Activated CD4-positive, alpha-beta T cell treated with anti-CD3 and anti-CD28 coated beads, Interleukin-2, amount 50 U/mL, for 16 hours (primary cell): ENCODE measurements around the gene RNF212.

Source experiments
- DNase-seq: peaks from one replicate; pipeline ENCODE4 v3.0.0-alpha.2; 2020

Gene RNF212

DNA sequence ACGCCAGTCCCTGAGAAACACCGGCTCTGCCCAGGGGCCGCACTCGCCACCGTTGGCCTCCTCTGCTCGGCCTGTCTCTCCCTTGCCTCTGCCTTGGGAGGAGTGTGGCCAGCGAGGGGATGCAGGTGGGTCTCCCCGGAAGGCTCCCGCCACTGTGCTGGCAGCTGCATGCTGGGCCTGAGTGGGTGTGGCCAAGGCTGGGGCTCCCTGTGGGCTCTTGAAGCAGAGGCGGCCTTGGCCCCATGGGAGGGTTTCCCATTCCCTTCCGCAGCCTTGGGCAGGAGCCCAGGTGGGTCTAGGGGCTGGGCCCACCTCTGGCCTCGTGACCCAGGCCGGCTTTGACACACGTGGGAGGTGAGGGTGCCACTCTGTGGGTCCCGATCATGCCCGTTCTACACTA lies 82.8 kb downstream of the RNF212 start:
- no peak for DNase-seq

DNA sequence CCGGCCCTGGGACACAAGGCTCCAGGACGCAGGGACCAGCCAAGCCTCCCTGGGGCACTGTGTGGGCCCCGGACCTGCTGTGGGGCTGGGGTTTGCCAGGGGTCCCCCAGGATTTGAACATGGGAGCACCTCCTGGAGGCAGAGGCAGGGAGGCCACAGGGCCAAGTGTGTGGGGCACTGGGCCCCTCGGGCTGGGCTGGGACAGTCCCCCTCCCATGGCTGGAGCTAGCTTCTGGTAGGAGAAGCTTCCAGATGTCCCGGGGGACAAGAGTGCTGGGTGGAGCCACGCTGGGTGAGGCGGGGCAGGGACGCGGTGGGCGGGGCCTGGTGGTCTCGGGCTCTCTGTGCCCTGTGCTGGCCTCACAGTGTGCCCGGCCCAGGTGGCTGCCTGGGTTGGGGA lies 83.3 kb downstream of the RNF212 start:
- no peak for DNase-seq

- no peak for DNase-seq
Observed at GRCh38 chr4:1029529-1029928, 83.8 kb downstream of the RNF212 start.

DNA sequence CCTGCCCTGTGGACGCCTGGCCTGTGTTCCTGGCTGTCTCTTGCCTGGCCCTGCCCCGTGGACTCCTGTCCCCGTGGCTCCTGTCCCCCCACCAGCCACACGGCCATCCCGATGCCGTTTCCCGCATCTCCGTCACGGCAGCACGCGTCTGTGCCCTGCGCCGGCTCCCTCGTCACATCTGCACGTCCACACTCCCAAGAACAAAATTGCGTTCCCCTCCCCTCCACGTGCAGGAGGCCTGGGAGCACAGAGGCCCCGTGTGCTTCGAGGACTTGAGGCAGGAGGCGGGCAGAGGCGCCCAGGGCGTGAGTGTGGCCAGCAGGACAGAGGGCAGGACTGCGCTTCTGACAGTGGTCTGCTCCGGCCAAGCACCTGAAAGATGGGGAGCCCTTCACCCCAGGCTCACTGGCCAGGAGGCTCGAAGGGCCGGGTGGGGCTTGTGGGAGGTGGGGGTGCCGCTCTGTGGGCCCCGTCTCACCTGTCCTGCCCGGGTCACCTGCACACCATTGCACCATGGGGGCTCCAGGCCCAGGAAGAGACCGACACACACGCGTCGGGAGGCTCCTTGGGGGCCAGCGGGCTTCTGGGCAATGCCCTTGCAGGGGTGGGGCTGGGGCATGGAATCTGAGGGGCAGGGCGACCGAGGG lies 84.7 kb downstream of the RNF212 start:
- DNase-seq = no peak

- no peak for DNase-seq
Observed at GRCh38 chr4:1027915-1028238, 85.5 kb downstream of the RNF212 start.

DNA sequence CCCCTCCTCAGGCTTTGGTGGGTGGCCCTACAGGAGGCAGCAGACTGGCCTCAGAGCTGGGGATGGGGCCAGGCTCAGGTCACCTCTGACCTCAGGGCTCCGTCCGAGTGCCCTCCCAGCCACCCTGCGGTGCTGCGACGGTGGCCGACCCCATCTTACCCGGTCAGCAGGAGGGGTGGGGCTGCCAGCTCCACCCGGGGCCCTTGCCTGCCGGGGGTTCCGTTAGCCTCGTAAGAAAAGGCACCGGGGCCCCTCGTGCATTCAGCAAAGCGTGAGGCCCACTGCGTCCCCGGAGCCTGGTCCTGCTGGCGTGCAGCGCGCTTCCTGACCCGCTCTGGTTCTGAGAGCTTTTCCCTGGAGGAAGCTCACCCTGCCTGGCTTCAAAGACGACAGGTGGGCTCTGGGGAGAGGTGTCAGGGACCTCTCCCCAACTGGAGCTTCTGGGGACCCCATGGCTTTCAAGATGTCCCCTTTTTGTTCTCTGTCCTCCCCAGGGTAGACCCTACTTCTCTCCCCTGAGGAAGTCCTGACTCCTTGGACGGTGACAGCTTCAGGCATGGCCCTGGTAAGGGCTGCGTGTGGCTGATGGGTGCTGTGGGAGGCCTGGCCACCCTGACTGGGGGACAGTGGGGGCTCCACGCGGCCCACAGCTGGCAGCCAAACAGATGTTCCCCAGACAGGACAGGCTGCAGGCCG lies 86.0 kb downstream of the RNF212 start:
- no peak for DNase-seq

DNA sequence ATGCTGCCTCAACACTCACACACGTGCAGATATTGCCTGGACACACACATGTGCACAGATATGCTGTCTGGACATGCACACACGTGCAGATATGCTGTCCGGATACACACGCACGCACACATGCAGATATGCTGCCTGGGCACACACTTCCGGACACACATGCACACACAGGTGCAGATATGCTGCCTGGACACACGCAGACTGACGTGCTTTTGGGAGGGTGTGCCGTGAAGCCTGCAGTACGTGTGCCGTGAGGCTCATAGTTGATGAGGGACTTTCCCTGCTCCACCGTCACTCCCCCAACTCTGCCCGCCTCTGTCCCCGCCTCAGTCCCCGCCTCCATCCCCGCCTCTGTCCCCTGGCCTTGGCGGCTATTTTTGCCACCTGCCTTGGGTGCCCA lies 87.2 kb downstream of the RNF212 start:
- DNase-seq = peak; percentile 34

DNA sequence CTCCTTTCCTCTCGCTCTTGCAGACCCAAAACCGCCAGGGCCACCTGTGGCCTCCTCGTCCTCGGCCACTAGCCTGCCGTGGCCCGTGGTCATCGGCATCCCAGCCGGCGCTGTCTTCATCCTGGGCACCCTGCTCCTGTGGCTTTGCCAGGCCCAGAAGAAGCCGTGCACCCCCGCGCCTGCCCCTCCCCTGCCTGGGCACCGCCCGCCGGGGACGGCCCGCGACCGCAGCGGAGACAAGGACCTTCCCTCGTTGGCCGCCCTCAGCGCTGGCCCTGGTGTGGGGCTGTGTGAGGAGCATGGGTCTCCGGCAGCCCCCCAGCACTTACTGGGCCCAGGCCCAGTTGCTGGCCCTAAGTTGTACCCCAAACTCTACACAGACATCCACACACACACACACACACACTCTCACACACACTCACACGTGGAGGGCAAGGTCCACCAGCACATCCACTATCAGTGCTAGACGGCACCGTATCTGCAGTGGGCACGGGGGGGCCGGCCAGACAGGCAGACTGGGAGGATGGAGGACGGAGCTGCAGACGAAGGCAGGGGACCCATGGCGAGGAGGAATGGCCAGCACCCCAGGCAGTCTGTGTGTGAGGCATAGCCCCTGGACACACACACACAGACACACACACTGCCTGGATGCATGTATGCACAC lies 88.3 kb downstream of the RNF212 start:
- no peak for DNase-seq

DNA sequence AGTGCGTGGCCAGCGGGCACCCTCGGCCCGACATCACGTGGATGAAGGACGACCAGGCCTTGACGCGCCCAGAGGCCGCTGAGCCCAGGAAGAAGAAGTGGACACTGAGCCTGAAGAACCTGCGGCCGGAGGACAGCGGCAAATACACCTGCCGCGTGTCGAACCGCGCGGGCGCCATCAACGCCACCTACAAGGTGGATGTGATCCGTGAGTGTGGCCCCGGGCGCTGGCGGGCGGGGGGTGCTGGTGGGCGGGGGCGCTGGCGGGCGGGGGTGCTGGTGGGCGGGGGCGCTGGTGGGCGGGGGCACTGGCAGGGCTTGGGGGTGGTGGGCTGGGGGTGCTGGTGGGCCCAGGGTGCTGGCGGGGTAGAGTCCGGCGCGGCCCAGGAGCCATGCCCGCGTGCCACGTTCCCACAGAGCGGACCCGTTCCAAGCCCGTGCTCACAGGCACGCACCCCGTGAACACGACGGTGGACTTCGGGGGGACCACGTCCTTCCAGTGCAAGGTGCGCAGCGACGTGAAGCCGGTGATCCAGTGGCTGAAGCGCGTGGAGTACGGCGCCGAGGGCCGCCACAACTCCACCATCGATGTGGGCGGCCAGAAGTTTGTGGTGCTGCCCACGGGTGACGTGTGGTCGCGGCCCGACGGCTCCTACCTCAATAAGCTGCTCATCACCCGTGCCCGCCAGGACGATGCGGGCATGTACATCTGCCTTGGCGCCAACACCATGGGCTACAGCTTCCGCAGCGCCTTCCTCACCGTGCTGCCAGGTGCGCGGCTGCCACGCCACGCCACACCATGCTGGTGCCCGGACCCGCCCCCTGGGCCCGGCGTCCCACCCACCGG lies 89.2 kb downstream of the RNF212 start:
- no peak for DNase-seq

- DNase-seq = no peak
Observed at GRCh38 chr4:1023075-1023640, 90.2 kb downstream of the RNF212 start.

GRCh38 chr4:1022739-1023066 lies 90.7 kb downstream of the RNF212 start:
- DNase-seq = no peak

GRCh38 chr4:1022051-1022738 lies 91.2 kb downstream of the RNF212 start:
- DNase-seq = no peak
